Fibroblast of lung (primary cell): ENCODE measurements around the gene PFDN2. TPM values are rescaled to one million over a fixed set of nuclear protein-coding genes. Genes with fewer than 3 reads are reported as not detected.

Source experiments
- DNase-seq, 2 donors: peaks; one replicate each; pipeline versions ENCODE4 v3.0.0 to v3.0.0-alpha.2; 2010; ENCODE audit warnings: low read depth in 2 of 2
- H2AFZ ChIP-seq: 2 replicates; pipeline ENCODE4 v1.5.1; 2012; ENCODE audit warnings: low read length, control low read depth, inconsistent platforms
- H3K27ac ChIP-seq: 2 replicates; pipeline ENCODE4 v1.5.1; 2011; ENCODE audit warnings: low read length, control low read depth; ENCODE audit not compliant: insufficient read depth
- H3K27me3 ChIP-seq: 2 replicates; pipeline ENCODE4 v1.5.1; 2011; ENCODE audit warnings: mild to moderate bottlenecking, low read length; ENCODE audit not compliant: control insufficient read depth, insufficient read depth
- H3K36me3 ChIP-seq: 2 replicates; pipeline ENCODE4 v1.5.1; 2011; ENCODE audit warnings: low read length; ENCODE audit not compliant: control insufficient read depth, insufficient read depth
- H3K4me1 ChIP-seq: 2 replicates; pipeline ENCODE4 v1.5.1; 2011; ENCODE audit warnings: low read length; ENCODE audit not compliant: control insufficient read depth, insufficient read depth; ENCODE audit errors: extremely low read depth
- H3K4me2 ChIP-seq: 2 replicates; pipeline ENCODE4 v1.5.1; 2011; ENCODE audit warnings: low read length, control low read depth; ENCODE audit not compliant: insufficient read depth; ENCODE audit errors: extremely low read depth
- H3K4me3 ChIP-seq, 4 experiments: fragments of 200-600 bp in 1 of 4; sonication (generic) in 1 of 4; replicated peaks in 1 of 4; 2 replicates each; pipeline ENCODE4 v1.5.1; 2011 to 2016; ENCODE audit warnings: low read length in 4 of 4, low read depth in 3 of 4, mild to moderate bottlenecking in 3 of 4, control low read depth in 2 of 4, inconsistent platforms in 1 of 4, mixed read lengths in 1 of 4; ENCODE audit not compliant: insufficient read depth in 1 of 4; ENCODE audit errors: control extremely low read depth in 1 of 4
- H3K79me2 ChIP-seq: 2 replicates; pipeline ENCODE4 v1.5.1; 2012; ENCODE audit warnings: mild to moderate bottlenecking, low read length, inconsistent platforms; ENCODE audit not compliant: control insufficient read depth, insufficient read depth
- H3K9ac ChIP-seq: 2 replicates; pipeline ENCODE4 v1.5.1; 2011; ENCODE audit warnings: mild to moderate bottlenecking, low read length, control low read depth; ENCODE audit not compliant: insufficient read depth
- H3K9me3 ChIP-seq: 2 replicates; pipeline ENCODE4 v1.5.1; 2012; ENCODE audit warnings: low read depth, low read length; ENCODE audit not compliant: control insufficient read depth, insufficient read depth
- H4K20me1 ChIP-seq: 2 replicates; pipeline ENCODE4 v1.5.1; 2011; ENCODE audit warnings: low read length; ENCODE audit not compliant: control insufficient read depth, insufficient read depth; ENCODE audit errors: extremely low read depth
- CTCF ChIP-seq, 2 donors: IDR thresholded peaks in 1 of 2; conservative IDR thresholded peaks in 1 of 2; 1 replicate in 1 of 2; 2 replicates in 1 of 2; pipeline ENCODE4 v1.5.1; 2011 to 2012; ENCODE audit warnings: low read length in 2 of 2, control low read depth in 1 of 2, inconsistent platforms in 1 of 2, low read depth in 1 of 2, mild to moderate bottlenecking in 1 of 2
- EZH2 ChIP-seq: IDR thresholded peaks from 2 replicates; pipeline ENCODE4 v1.5.1; 2012; ENCODE audit warnings: low read length, control low read depth, mild to moderate bottlenecking; ENCODE audit errors: missing control alignments
- polyA plus RNA-seq, 2 donors: library from polyadenylated mRNA; depleted of rRNA in 1 of 2; stranded (reverse) in 1 of 2; unstranded in 1 of 2; fragments of >200 nt; gene quantifications; 2 replicates each; pipeline ENCODE4 v1.2.1, GENCODE V29; 2011 to 2012; ENCODE audit warnings: missing spikeins in 1 of 2
- total RNA-seq: library from RNA; depleted of rRNA; stranded (reverse); fragments of >200 nt; gene quantifications from 2 replicates; pipeline ENCODE4 v1.2.1, GENCODE V29; 2014

Gene PFDN2
- total and polyA plus RNA-seq, 2 donors (not counting 1 experiment from before 2014, with no cell fraction given) = 39.6 to 145 TPM

DNA sequence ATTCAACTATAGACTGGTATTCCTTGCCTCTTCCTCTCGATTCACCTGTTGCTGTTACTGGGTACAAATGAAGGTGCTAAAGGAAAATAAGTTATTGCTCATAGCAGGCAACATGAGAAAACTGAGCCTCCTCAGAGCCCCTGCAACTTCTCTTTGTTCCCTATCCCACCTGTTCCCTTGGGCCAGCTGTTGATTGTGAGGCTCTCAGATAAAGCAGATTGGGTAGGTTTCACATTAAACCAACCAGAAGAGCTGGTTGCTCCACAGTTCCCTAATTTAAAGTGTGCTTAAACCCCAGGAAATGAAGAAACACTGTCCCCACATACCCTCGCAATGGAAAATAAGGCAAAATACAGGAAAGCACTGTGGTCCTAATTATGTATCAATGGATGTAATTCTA lies 9.8 kb upstream of the PFDN2 start:
- H3K9me3 ChIP-seq = no peaks in the 10 kb centered on the region
- peaks cover 3% of the 10 kb centered on the region for H3K4me1 ChIP-seq
- H3K27ac ChIP-seq = no peak overlapping the region
- peaks cover 30% of the 10 kb centered on the region for H3K36me3 ChIP-seq
- H3K4me3 ChIP-seq = no peak overlapping the region
- H3K4me2 ChIP-seq = no peak overlapping the region
- no peaks in the 10 kb centered on the region for H4K20me1 ChIP-seq
- H3K9ac ChIP-seq = no peak overlapping the region
- peaks cover 47% of the 10 kb centered on the region for H3K79me2 ChIP-seq
- H2AFZ ChIP-seq = no peak overlapping the region
- H3K27me3 ChIP-seq = no peaks in the 10 kb centered on the region
- no peak for DNase-seq
- TF ChIP-seq CTCF (conservative IDR thresholded peaks at IDR 0.05 in 1 of 2, IDR thresholded peaks at IDR 0.05 in 1 of 2; ENCODE audit: low read depth in 1 of 2, low read length in 2 of 2) = no peak
- TF ChIP-seq EZH2 = no peak

DNA sequence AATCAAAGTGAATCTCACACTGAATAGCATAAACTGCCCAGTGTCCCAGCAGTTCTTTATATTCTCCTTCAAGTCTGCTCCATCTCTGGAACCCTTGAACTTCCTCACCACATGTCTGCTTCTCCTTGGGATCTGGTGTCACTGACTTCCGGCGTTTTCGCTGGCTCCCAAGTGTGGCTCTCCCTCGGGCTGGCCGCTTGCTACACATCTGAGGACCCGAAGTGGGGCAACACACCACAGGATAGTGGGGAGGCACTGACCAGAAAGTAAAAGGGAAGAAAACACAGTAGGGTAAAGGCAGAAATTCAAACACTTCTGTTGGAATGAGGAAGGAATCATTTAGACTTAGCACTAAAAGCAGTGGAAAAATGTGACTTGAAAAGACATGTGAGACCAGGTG lies 5.1 kb upstream of the PFDN2 start:
- H3K79me2 ChIP-seq = peaks cover 28% of the 10 kb centered on the region

GRCh38 chr1:161121834-161122233 lies 4.0 kb upstream of the PFDN2 start:
- no peak overlapping the region for H3K4me2 ChIP-seq
- peaks cover 34% of the 10 kb centered on the region for H3K36me3 ChIP-seq
- no peaks in the 10 kb centered on the region for H3K27me3 ChIP-seq
- TF ChIP-seq EZH2 (no peak), CTCF (conservative IDR thresholded peaks at IDR 0.05 in 1 of 2, IDR thresholded peaks at IDR 0.05 in 1 of 2; ENCODE audit: low read depth in 1 of 2, low read length in 2 of 2) (no peak)
- H2AFZ ChIP-seq = no peak overlapping the region
- no peaks in the 10 kb centered on the region for H4K20me1 ChIP-seq
- H3K4me1 ChIP-seq = peaks cover 10% of the 10 kb centered on the region
- no peak overlapping the region for H3K27ac ChIP-seq
- no peak overlapping the region for H3K4me3 ChIP-seq
- no peak overlapping the region for H3K9ac ChIP-seq
- no peaks in the 10 kb centered on the region for H3K9me3 ChIP-seq
- DNase-seq = no peak
- peaks cover 32% of the 10 kb centered on the region for H3K79me2 ChIP-seq

More for the DNA sequence above, 5.1 kb upstream of the PFDN2 start:
- TF ChIP-seq CTCF (conservative IDR thresholded peaks at IDR 0.05 in 1 of 2, IDR thresholded peaks at IDR 0.05 in 1 of 2; ENCODE audit: low read depth in 1 of 2, low read length in 2 of 2) (no peak), EZH2 (no peak)
- no peak for DNase-seq
- Histone ChIP-seq H3K9me3 (no peaks in the 10 kb centered on the region), H4K20me1 (no peaks in the 10 kb centered on the region), H3K27me3 (no peaks in the 10 kb centered on the region), H2AFZ (no peak overlapping the region), H3K9ac (no peak overlapping the region), H3K4me2 (no peak overlapping the region), H3K36me3 (peaks cover 34% of the 10 kb centered on the region), H3K27ac (no peak overlapping the region), H3K4me3 (no peak overlapping the region), H3K4me1 (peaks cover 10% of the 10 kb centered on the region)
